OCI-LY3 (cell line): ENCODE results near the gene STK32A.

Source experiments
- CTCF ChIP-seq: fragments of 200-600, 300-600 bp; sonication (generic); IDR thresholded peaks from 2 replicates; pipeline ENCODE4 v1.5.1; 2014; ENCODE audit warnings: antibody characterized with exemption, low read length, low read depth
- EZH2phosphoT487 ChIP-seq: fragments of 200-600 bp; shearing (Covaris generic); IDR thresholded peaks from 2 replicates; pipeline ENCODE4 v1.6.1; 2018; ENCODE audit warnings: antibody characterized with exemption, mixed run types, low read depth

GRCh38 chr5:147317978-147318684 is 83.3 kb downstream of the STK32A start:
- TF ChIP-seq CTCF (no peak), EZH2phosphoT487 (no peak)
